Hindlimb muscle (tissue), 1 donor: ENCODE results near the gene ZPLD1. TPM values are rescaled to one million over a fixed set of nuclear protein-coding genes. Genes with fewer than 3 reads are reported as not detected.

Experiments
- DNase-seq: peaks from one replicate; pipeline ENCODE4 v3.0.0-alpha.2; 2013
- polyA plus RNA-seq: library from polyadenylated mRNA; unstranded; fragments of 120-200 nt; gene quantifications from one replicate; pipeline ENCODE4 v1.2.1, GENCODE V29; 2013; ENCODE audit not compliant: insufficient read length

The ZPLD1 gene
- polyA plus RNA-seq = not detected

- no peak for DNase-seq
Measured at GRCh38 chr3:102434715-102435114, at the start of gene ZPLD1. ZPLD1 (plus strand) TSS chr3:102435015; CDS start chr3:102438488, 3,473 bp downstream.

- DNase-seq = no peak
Measured at GRCh38 chr3:102390171-102390864, 44.5 kb upstream of the ZPLD1 start.

GRCh38 chr3:102390916-102391315, 43.9 kb upstream of the ZPLD1 start:
- no peak for DNase-seq

GRCh38 chr3:102391491-102391890, 43.3 kb upstream of the ZPLD1 start:
- DNase-seq = no peak

- DNase-seq = no peak
Measured at GRCh38 chr3:102394517-102394916, 40.3 kb upstream of the ZPLD1 start.

GRCh38 chr3:102398176-102398575, 36.6 kb upstream of the ZPLD1 start:
- DNase-seq = no peak

- DNase-seq = no peak
Measured at GRCh38 chr3:102398666-102399065, 36.1 kb upstream of the ZPLD1 start.

GRCh38 chr3:102400142-102400541, 34.7 kb upstream of the ZPLD1 start:
- no peak for DNase-seq

GRCh38 chr3:102400766-102401165, 34.0 kb upstream of the ZPLD1 start:
- DNase-seq = no peak

- DNase-seq = no peak
Measured at GRCh38 chr3:102410616-102411015, 24.2 kb upstream of the ZPLD1 start.

- no peak for DNase-seq
Measured at GRCh38 chr3:102415553-102415952, 19.3 kb upstream of the ZPLD1 start.

- no peak for DNase-seq
Measured at GRCh38 chr3:102419786-102420185, 15.0 kb upstream of the ZPLD1 start.

GRCh38 chr3:102441832-102442231, 7.0 kb downstream of the ZPLD1 start:
- DNase-seq = no peak

GRCh38 chr3:102443021-102443420, 8.2 kb downstream of the ZPLD1 start:
- DNase-seq = no peak

- peak; percentile 15 for DNase-seq
Measured at GRCh38 chr3:102444101-102444500, 9.3 kb downstream of the ZPLD1 start.

GRCh38 chr3:102447272-102447671, 12.5 kb downstream of the ZPLD1 start:
- DNase-seq = no peak

GRCh38 chr3:102449341-102449740, 14.5 kb downstream of the ZPLD1 start:
- no peak for DNase-seq

- no peak for DNase-seq
Measured at GRCh38 chr3:102449930-102450329, 15.1 kb downstream of the ZPLD1 start.

GRCh38 chr3:102450976-102451375, 16.2 kb downstream of the ZPLD1 start:
- DNase-seq = no peak

- no peak for DNase-seq
Measured at GRCh38 chr3:102451543-102451942, 16.7 kb downstream of the ZPLD1 start.

- no peak for DNase-seq
Measured at GRCh38 chr3:102454181-102454580, 19.4 kb downstream of the ZPLD1 start.

GRCh38 chr3:102457644-102458043, 22.8 kb downstream of the ZPLD1 start:
- DNase-seq = no peak

GRCh38 chr3:102460579-102460978, 25.8 kb downstream of the ZPLD1 start:
- no peak for DNase-seq

GRCh38 chr3:102464261-102464660, 29.4 kb downstream of the ZPLD1 start:
- no peak for DNase-seq

GRCh38 chr3:102466001-102466400, 31.2 kb downstream of the ZPLD1 start:
- DNase-seq = no peak
